Psoas muscle (tissue), 8 donors: Measurements from ENCODE around the gene GNAZ. TPM values are rescaled to one million over a fixed set of nuclear protein-coding genes. Genes with fewer than 3 reads are reported as not detected.

Source experiments
- ATAC-seq, 4 donors: fragments of 200-7000 bp; cut with Tn5 transposase; one replicate each; pipeline ENCODE4 v1.9.1; 2020; ENCODE audit warnings: moderate library complexity in 3 of 4, mild to moderate bottlenecking in 2 of 4
- DNase-seq, 2 donors: peaks; one replicate each; pipeline ENCODE4 v3.0.0-alpha.2; 2020
- H3K27ac ChIP-seq: fragments of 200-600 bp; one replicate; pipeline ENCODE4 v1.8.0; 2022
- H3K27me3 ChIP-seq, 3 donors: fragments of 200-600 bp in 1 of 3; one replicate each; pipeline versions ENCODE4 v1.6.1 to v1.8.0; 2013 to 2022; ENCODE audit warnings: low read length in 2 of 3, mild to moderate bottlenecking in 2 of 3, moderate library complexity in 1 of 3; ENCODE audit not compliant: insufficient read depth in 3 of 3
- H3K36me3 ChIP-seq, 2 donors: fragments of 200-600 bp in 1 of 2; one replicate each; pipeline versions ENCODE4 v1.6.1 to v1.8.0; 2013 to 2022; ENCODE audit warnings: low read depth in 1 of 2, mild to moderate bottlenecking in 1 of 2, moderate library complexity in 1 of 2; ENCODE audit not compliant: insufficient read depth in 1 of 2
- H3K4me1 ChIP-seq: fragments of 200-600 bp; one replicate; pipeline ENCODE4 v1.8.0; 2022
- H3K4me3 ChIP-seq: fragments of 200-600 bp; one replicate; pipeline ENCODE4 v1.8.0; 2022; ENCODE audit warnings: mild to moderate bottlenecking
- H3K9me3 ChIP-seq: fragments of 200-600 bp; one replicate; pipeline ENCODE4 v1.8.0; 2022
- WGBS, 3 donors: extraction: QIAGEN DNeasy Blood & Tissue Kit; methylation state at CpG; one replicate each; pipeline versions ENCODE4 v1.1.6 to v1.1.7; 2013; 5-methylcytosine and 5-hydroxymethylcytosine counted together
- intact Hi-C, 2 donors: fragments of 100-400 bp; cut with DNase I; formaldehyde crosslinking; loops; one replicate each; pipeline versions ENCODE4 v1.11.0 to v1.14.2; 2022
- polyA plus RNA-seq, 3 donors: library from polyadenylated mRNA; stranded (reverse); fragments of 200-250 nt; gene quantifications; one replicate each; pipeline ENCODE4 v1.2.3, GENCODE V29; 2013
- total RNA-seq, 4 donors: library from RNA; stranded (reverse); fragmentation: NEBNext Ultra II Directional in 2 of 4; extraction: Animal tissue kit (Norgen Biotek cat#: 25700) in 2 of 4; gene quantifications; one replicate each; pipeline versions ENCODE4 v1.2.1 to v1.2.4, GENCODE V29; 2021 to 2023
- TF ChIP-seq, protein P1 (sequence below): fragments of 200-600 bp; IDR thresholded peaks from one replicate; pipeline ENCODE4 v1.8.0; 2022; ENCODE audit warnings: antibody characterized with exemption
- donor health status: healthy with polysubstance abuse.
- donor health status: DM: no; HTN: no; CAD: no; lungs with moderate emphysema.
- donor health status: Bipolar disorder and iron deficiency.
- donor health status: healthy.
- donor health status: DM: yes; HTN: yes; CAD: no.
- donor health status: DM: no; HTN: no; CAD: no.
- donor health status: DM: no; HTN: no; CAD: no.
- donor health status: DM: yes; HTN: yes; CAD: no.

Gene GNAZ
- total and polyA plus RNA-seq, 7 donors: 0.99 to 3.9 (median 1.7) TPM

DNA sequence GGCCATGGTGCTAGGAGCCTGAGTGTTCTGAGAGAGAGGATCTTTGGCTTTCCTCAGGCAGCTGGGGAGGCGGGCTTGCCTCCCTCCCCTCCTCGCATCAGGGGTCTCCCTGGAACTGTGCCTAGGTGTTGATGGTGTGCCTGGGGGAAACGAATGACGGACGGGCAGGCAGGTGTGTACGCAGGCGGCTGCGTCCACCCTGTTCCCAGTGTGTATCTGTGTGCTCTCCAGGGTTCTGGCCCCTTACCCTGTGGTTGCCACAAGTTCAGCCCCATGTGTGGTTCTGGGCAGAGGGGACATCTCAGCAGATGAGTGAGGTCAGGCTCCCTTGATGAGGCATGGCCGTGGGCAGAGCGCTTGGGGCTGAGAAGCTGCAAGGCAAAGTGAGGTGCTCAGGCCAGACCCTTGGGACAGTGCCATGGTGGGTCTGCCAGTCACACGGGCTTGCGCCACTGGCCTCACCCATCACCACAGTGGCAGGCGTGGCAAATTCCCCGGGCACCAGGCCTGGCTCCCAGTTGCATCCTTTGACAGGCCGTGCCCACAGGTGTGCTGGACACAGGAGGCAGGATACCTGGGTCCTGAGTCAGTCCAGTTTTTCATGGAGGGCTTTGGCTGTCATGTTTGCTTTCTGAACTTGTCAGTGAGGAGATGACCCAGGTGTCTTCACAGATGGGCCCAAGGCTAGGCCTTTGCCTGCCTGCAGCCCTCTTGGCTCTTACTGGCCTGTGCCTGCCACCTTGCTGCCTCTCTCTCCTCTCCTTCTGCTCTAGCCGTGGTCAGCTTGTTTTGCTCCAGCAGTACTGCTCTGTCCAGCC, 27.3 kb downstream of the GNAZ start:
- TF ChIP-seq, protein P1, sequence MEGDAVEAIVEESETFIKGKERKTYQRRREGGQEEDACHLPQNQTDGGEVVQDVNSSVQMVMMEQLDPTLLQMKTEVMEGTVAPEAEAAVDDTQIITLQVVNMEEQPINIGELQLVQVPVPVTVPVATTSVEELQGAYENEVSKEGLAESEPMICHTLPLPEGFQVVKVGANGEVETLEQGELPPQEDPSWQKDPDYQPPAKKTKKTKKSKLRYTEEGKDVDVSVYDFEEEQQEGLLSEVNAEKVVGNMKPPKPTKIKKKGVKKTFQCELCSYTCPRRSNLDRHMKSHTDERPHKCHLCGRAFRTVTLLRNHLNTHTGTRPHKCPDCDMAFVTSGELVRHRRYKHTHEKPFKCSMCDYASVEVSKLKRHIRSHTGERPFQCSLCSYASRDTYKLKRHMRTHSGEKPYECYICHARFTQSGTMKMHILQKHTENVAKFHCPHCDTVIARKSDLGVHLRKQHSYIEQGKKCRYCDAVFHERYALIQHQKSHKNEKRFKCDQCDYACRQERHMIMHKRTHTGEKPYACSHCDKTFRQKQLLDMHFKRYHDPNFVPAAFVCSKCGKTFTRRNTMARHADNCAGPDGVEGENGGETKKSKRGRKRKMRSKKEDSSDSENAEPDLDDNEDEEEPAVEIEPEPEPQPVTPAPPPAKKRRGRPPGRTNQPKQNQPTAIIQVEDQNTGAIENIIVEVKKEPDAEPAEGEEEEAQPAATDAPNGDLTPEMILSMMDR: no peak
- Histone ChIP-seq H3K27me3 (no peaks in the 10 kb centered on the region), H3K4me1 (peaks cover 18% of the 10 kb centered on the region), H3K4me3 (no peak overlapping the region), H3K9me3 (no peaks in the 10 kb centered on the region), H3K27ac (no peak overlapping the region), H3K36me3 (no peaks in the 10 kb centered on the region)
- 87 to 97% (median 90%) methylated on average over 16 of the region's 16 CpGs for WGBS, 3 donors
- DNase-seq (no peak), ATAC-seq (no peak)
- intact Hi-C loops: no loop called here

- WGBS, 3 donors: 63 to 72% (median 66%) methylated on average over 5 of the region's 5 CpGs
- TF ChIP-seq, protein P1: no peak
- peaks cover 18% of the 10 kb centered on the region for H3K4me1 ChIP-seq
- no peaks in the 10 kb centered on the region for H3K27me3 ChIP-seq
- no peaks in the 10 kb centered on the region for H3K9me3 ChIP-seq
- ATAC-seq (no peak), DNase-seq (no peak)
- peak overlapping the region; percentile 23 for H3K27ac ChIP-seq
- intact Hi-C loops: no loop called here
- no peak overlapping the region for H3K4me3 ChIP-seq
- H3K36me3 ChIP-seq: no peaks in the 10 kb centered on the region
Measured at GRCh38 chr22:23098230-23098705, 27.9 kb downstream of the GNAZ start.

DNA sequence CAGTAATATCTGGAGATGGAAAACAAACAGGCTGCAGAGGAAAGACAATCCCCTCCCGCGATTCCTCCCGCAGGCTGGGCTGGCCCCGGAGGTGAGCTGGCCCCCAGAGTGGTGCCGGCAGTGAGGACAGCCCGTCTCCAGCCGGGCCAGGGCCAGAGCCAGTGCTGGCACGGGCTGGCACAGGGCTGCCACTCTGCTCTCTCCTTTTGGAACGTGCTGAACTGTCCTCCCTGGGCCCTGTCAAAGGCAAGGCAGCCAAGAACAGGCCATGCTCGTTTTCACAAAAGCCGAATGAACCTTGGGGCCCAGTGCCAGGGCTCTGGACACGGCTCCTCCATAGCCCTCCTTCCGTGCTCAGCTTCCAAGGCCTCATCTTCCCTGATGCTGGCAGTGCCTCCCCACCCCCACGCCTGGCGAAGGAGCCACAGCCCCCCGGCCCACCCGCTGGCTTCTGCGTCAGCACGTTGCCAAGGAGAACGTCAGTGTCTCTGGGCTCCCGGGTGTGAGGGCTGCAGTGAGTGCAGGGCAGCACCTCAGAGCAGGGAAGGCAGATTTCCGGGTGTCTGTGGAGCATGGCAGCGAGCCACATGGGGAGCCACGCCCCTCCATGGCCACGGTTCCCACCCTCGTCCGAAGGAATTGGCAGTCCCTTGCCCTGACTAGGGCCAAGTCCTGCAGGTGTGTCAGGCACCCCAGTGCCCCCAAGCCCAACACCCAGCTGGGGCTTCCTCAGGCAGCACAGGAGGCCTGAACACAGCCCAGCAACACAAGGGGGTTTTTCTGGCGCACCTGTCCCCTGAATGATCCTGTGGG, 28.6 kb downstream of the GNAZ start:
- DNase-seq (peak; percentile 36 to 70), ATAC-seq (peak; percentile 64 to 91 (median 74))
- intact Hi-C loops: no loop called here
- H3K27ac ChIP-seq: peak overlapping the region; percentile 23
- TF ChIP-seq, protein P1: no peak
- no peaks in the 10 kb centered on the region for H3K27me3 ChIP-seq
- 14 to 26% (median 17%) methylated on average over 27 to 28 of the region's 28 CpGs for WGBS, 3 donors
- H3K4me3 ChIP-seq: peak overlapping the region; percentile 4
- H3K9me3 ChIP-seq: no peaks in the 10 kb centered on the region
- H3K36me3 ChIP-seq: no peaks in the 10 kb centered on the region
- H3K4me1 ChIP-seq: peaks cover 18% of the 10 kb centered on the region

DNA sequence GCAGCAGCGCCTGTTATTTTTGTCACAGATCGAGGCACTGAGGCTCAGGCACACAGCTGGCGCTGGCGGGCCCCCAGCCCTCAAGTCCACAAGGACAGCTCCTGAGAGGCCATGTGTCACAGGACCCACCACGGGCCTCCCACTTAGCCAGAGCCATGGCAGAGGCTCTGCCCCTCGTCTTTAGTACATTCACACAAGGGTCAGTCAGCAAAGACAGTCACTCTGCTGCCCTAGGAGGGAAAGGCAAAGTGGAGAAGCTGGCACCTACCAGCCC, 29.1 kb downstream of the GNAZ start:
- no peak overlapping the region for H3K4me3 ChIP-seq
- DNase-seq (no peak), ATAC-seq (peak in 1 of 4 donors; percentile 6)
- TF ChIP-seq, protein P1: no peak
- H3K4me1 ChIP-seq: peaks cover 18% of the 10 kb centered on the region
- H3K27me3 ChIP-seq: no peaks in the 10 kb centered on the region
- intact Hi-C loops: no loop called here
- H3K9me3 ChIP-seq: no peaks in the 10 kb centered on the region
- H3K36me3 ChIP-seq: no peaks in the 10 kb centered on the region
- H3K27ac ChIP-seq: no peak overlapping the region
- 53 to 64% (median 62%) methylated on average over 6 of the region's 6 CpGs for WGBS, 3 donors
